NCI-H2227 (cell line): ENCODE results near the gene NEK6.
A peak's percentile ranks its signal among the peaks of the same experiment; 100 is the strongest.

Experiments
- DNase-seq: peaks from one replicate; lab custom pipeline; 2025; ENCODE audit not compliant: unreplicated experiment; lab: John Stamatoyannopoulos, UW

Gene NEK6

GRCh38 chr9:124260769-124261603, 3.2 kb downstream of the NEK6 start:
- no peak for DNase-seq

- DNase-seq, result no peak
Measured at GRCh38 chr9:124261736-124262648, 4.2 kb downstream of the NEK6 start.

GRCh38 chr9:124262649-124262972, 4.9 kb downstream of the NEK6 start:
- no peak for DNase-seq

GRCh38 chr9:124263213-124263612, 5.5 kb downstream of the NEK6 start:
- DNase-seq, result no peak

GRCh38 chr9:124263800-124264426, 6.2 kb downstream of the NEK6 start:
- DNase-seq, result no peak

GRCh38 chr9:124264823-124265233, 7.1 kb downstream of the NEK6 start:
- DNase-seq, result no peak

GRCh38 chr9:124265551-124265950, 7.8 kb downstream of the NEK6 start:
- no peak for DNase-seq

GRCh38 chr9:124266139-124266825, 8.5 kb downstream of the NEK6 start:
- DNase-seq, result no peak

GRCh38 chr9:124266826-124267201, 9.1 kb downstream of the NEK6 start:
- no peak for DNase-seq

GRCh38 chr9:124267271-124267807, 9.6 kb downstream of the NEK6 start:
- no peak for DNase-seq

- DNase-seq, result no peak
Measured at GRCh38 chr9:124268248-124268647, 10.5 kb downstream of the NEK6 start.

- no peak for DNase-seq
Measured at GRCh38 chr9:124268661-124269060, 10.9 kb downstream of the NEK6 start.

GRCh38 chr9:124269556-124269955, 11.8 kb downstream of the NEK6 start:
- no peak for DNase-seq

- peak; percentile 6 for DNase-seq
Measured at GRCh38 chr9:124270504-124271335, 13.0 kb downstream of the NEK6 start.

- DNase-seq, result no peak
Measured at GRCh38 chr9:124271660-124272059, 13.9 kb downstream of the NEK6 start.

- DNase-seq, result no peak
Measured at GRCh38 chr9:124272118-124272517, 14.4 kb downstream of the NEK6 start.

- no peak for DNase-seq
Measured at GRCh38 chr9:124272979-124273378, 15.2 kb downstream of the NEK6 start.

GRCh38 chr9:124273427-124274160, 15.8 kb downstream of the NEK6 start:
- no peak for DNase-seq

GRCh38 chr9:124274226-124274625, 16.5 kb downstream of the NEK6 start:
- no peak for DNase-seq
